HG03175 (cell line): ENCODE results near the gene TTC31.
"Not testable (repeated sequence)": the region's sequence is repeated elsewhere in the genome, so short reads cannot be mapped to it uniquely, and the experiment has no call there.

Source experiments
- ATAC-seq: cut with Tn5 transposase; IDR thresholded peaks from one replicate; pipeline ENCODE4 v1.9.1; 2021; ENCODE audit warnings: mild to moderate bottlenecking, moderate library complexity; ENCODE audit not compliant: unreplicated experiment

Gene TTC31

DNA sequence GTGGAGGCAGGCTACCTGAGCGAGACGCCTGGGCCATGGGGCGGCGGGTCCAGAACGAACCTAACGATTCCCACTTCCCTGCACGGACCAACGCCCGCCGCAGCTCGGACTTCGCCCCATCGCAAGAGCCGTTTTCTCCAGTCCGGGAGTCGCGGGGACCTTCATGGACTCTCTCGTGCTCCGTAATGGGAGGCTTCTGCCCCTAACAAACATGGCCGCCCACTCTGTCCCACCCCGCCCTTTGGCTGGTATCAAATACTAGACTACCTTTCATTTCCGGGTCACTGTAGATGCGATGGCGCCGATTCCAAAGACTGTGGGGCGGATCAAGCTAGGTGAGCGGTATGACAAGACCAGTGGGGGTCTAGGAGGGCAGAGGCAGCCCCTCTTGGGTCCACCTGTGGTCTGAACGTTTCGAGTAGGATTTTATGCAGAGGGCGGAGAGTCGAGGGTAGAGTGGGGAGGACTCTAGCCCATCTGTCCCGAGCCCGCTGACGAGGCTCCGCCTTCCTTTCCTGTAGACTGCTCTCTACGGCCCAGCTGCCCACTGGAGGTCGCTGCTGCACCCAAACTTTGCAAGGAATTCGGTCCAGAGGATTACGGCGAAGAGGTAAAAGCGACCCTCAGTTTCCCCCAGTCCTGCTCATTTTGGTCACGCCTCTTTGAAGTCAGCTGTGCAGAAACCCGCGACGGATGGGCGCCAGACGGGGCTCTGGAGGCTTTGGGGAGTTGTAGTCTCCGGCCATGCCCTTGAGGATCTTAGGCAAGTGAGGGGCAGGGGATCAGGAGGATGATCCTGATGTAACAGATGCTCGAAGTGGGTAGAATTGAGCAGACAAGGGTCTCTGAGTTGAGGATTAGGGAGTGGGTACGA, at the start of gene TTC31, which contains the start of gene CCDC142:
Gene TTC31 (plus strand): TSS at position 281 of the 874 bp plus-strand sequence. CDS start 15 bp downstream, at position 296.
Gene CCDC142 (minus strand): TSS at position 198 of the 874 bp plus-strand sequence. CDS start 161 bp downstream, at position 37.
- ATAC-seq, result peak; percentile 93

DNA sequence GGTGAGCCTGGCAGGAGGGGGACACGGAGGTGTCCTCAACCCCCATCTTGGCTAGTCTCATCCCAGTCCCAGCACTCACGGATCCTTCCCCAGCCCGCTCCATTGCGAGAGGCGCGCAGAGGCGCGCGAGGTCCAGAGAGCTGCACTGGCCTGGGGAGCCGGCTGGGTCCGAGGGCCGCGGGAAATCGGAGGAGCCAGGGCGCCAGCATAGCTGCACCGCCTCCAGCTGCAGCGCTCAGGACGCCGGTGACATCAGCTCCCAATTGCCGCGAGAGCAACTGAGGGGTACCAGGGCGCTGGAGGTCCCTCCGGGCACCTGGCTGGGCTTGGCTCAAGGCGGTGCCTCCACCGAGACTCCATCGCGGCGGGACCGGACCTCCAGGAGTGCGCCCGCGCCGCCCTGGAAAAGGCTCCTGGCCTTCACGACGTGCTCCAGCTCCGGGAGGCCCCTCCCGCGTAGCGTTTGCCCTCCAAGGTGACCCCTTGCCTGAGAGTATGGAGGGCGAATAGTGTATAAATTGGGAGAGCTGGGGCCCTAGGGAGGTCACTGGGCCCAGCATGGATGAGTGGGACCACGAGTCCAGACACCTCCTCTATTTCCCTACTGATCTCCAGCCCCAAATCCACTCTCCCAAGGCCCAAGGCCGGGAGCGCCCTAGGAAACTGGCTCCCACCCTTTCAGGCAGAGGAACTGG, 46.6 kb upstream of the TTC31 start:
- ATAC-seq, result no peak

DNA sequence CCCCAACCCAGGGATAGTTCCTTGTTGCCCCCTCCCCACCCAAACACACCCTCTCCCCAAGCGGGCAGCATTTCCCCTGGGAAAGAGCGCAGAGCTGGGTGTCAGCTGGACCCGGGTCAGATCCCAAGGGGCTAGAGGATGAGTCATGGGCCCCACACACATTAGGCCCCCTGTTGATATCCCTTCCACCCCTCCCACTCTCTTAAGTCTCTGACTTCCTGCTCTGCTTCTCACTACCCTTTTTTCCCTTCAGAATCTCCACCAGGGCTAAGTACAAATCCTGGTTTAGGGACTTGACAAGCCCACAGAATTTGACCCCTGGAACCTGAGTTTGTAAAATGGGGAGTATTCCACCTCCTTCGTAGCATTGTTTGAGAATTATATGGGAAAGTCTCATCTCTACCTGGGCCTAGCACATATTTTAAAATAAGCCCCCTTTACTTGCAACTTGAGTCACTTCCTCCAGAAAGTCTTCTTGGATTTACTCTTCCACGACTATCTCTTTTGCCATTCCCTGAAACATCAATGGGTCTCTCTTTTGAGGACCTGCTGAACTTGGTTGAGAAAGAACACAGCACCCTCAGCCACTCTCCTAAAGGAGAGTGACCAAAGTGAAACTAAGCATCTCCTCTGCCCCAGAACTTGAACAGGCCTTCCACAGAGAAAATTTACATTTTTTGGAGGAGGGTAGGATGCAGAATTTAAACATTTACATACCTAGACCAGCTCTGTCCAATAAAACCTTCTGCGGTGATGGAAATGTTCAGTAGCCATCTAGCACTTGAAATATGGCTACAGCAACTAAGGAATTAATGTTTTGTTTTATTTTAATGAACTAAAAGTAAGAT, 45.8 kb upstream of the TTC31 start:
- ATAC-seq, result no peak

DNA sequence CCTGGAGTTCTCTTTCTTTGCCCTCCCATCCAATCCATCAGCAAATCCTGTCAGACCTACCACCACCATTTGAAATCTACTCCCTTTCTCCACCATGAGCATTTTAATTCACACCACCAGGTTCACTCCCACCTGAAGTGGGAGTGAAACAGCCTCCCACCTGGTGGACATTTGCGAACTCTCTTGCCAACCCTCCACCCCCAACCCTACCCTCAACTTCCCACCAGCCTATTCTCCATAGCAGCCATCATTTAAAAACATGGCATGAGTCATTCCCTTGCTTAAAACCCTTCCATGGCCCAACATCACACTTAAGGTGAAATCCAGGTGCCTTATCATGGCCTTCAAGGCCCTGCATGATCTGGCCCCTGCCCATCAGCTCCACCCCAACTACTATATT, 44.6 kb upstream of the TTC31 start:
- no peak for ATAC-seq

DNA sequence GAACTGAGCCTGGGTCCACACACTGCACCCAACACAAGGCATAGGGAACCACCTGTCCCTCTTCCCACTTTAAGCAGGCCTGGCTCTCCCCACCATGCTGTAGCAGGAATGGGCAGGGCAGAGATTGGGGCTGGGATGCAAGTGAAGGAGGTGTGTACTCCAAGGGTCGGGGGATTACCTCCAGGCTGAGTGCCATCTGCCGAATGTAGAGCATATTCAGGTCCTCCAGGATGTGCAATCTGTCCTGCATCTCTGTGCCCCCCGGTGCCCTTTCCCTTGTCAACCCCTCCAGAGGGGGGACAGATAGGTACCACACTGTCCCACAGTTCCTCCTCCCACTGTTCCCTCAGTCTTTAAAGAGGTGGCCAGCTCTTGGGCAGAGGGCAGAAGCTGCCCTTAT, 43.5 kb upstream of the TTC31 start:
- no peak for ATAC-seq

DNA sequence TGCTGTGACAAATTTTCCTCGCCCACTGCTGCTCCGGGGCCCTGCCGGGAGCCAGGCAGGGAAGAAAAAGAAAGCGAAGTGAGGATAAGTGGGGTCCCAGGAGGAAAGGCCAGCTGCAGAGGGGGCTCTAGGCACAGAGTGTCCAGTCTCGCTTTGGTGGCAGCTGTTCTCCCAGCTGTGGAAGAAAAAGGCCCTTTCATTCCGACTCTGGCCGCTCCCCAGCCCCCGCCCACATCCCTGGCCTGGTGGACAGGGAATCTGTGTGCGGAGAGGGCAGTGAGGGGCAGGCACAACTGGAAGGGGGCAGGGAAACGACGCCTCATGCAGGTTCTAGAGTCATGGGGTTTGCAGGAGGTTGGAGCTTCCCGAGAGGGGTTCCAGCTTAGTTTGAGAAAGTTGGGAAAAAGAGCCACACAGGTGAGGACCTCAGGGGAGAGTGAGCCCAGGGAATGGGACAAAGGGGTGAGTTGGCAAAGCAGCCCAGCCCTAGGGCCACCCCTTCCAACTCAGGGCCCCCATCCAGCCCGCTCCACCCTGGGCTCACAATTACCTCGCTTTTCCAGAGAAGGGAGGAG, 43.0 kb upstream of the TTC31 start:
- no peak for ATAC-seq

DNA sequence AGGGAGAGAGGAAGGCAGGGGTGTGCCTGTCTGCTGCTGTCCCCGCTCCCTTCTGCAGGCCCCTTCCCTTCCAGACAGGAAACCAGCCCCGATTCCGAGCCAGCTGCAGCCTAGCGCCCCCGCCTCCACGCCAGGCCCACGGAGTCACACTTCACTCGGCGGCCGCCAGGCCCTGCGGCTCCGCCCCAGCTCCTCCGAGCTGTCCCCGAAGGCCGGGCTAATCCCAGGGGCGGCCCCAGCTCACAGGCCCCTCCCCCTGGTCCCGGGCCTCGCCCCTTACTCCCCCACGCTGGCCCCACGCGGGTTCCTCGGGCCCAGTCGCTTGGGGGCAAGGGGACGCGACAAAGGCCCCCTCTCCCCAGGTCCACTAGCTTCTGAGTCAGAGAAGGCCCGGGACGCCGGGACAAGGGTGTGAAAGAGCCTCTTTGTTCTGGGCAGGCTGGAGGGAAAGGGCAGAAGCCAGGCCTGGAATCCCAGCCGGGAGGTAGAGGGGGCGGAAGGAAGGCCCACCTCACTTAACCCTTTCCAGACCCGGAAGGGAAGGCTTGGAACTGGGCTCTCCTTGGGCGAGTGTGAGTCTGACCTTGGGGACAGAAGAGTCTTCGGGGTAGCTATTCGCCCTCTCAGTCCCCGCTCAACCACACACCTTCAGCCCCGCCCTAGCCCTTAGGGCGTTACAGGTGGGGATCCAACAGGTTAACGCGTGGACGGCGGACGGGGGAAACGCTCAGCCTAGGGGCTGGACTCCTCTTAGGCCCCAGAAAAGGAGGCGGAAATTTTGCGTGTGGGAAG, 42.3 kb upstream of the TTC31 start:
- ATAC-seq, result peak; percentile 83

DNA sequence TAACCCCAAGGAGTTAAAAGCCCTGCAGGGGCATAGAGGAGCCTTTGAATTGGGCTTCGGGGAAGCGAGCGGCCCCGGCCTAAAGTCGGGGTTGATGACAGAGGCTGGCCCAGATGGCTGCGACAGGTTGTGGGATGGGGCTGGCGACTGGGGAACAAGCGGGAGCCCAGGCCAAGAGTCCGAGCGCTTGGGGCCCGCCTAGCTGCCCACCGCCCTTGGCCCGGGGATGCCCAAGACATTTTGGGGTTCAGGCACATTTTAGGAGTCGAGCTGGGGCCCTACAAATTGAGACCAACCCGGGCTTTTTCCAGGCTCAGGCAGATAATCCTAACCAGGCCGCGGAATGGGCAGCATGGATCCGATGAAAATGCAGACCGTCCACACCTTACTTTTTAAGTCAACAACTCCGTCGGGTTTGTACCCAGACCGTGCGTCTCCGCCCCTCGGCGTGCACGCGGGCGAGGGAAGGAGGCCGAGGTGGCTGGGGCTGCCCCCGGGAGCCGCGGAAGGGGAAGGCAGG, 41.7 kb upstream of the TTC31 start:
- no peak for ATAC-seq

DNA sequence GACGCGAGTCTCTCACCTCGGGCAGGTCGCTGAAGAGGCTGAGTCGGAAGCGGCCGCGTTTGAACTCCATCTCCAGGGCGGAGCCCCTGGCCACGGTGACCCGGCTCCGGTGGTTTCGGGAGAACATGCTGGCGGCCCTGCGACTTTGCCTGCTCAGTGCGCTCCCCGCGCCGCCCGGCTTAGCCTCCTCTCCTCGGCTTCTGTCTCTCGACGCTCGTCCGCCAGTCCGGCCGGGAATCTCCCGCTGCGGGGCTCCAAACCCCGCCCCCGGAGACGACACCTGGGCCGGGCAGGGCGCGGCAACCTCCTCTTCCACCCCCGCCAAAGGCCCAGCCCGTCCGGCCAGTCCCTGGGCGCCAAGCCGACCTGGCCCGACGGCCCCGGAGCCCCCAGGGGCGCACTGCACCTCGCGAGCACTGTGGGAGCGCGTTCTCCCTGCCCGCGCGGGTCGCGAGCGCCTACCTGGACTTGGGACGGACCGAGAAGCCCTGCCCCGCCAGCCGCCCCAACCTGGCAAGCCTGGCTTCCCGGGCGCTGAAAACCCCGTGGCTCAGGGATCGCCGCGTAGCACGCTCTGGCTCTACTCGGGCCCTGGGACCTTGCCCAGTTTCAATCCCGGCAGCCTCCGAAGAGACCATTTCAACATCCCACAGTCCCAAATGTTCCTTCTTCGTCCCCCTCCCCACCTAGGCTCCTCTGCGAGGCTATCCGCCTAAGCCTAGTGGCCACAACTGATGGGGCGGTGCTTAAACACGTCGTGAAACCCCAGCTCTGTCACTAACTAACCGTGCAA, 41.0 kb upstream of the TTC31 start, which contains the start of gene RTKN:
Gene RTKN (minus strand): TSS at position 248 of the 793 bp plus-strand sequence. CDS start 121 bp downstream, at position 127.
- no peak for ATAC-seq

DNA sequence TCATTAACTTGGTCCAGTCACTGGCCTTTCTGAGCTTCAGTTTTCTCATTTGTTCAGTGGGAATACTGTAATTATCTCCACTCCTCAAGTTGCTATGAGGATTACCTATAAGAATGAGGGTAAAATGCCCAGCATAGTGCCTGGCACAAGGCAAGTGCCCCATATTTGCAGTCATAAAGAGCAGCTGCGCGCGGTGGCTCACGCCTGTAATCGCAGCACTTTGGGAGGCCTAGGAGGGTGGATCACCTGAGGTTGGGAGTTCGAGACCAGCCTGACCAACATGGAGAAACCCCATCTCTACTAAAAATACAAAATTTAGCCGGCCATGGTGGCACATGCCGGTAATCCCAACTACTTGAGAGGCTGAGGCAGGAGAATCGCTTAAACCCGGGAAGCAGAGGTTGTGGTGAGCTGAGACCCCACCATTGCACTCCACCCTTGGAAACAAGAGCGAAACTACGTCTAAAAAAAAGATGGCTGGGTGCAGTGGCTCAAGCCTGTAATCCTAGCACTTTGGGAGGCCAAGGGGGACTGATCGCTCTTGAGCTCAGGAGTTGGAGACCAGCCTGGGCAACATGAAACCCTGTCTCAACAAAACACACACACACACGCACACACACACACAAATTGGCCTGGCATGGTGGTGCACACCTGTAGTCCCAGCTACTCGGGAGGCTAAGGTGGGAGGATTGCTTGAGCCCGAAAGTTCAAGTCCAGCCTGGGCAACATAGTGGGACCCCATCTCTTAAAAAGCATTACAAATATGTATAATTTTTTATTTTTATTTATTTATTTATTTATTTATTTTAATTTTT, 40.2 kb upstream of the TTC31 start:
- ATAC-seq, result not testable (repeated sequence)

DNA sequence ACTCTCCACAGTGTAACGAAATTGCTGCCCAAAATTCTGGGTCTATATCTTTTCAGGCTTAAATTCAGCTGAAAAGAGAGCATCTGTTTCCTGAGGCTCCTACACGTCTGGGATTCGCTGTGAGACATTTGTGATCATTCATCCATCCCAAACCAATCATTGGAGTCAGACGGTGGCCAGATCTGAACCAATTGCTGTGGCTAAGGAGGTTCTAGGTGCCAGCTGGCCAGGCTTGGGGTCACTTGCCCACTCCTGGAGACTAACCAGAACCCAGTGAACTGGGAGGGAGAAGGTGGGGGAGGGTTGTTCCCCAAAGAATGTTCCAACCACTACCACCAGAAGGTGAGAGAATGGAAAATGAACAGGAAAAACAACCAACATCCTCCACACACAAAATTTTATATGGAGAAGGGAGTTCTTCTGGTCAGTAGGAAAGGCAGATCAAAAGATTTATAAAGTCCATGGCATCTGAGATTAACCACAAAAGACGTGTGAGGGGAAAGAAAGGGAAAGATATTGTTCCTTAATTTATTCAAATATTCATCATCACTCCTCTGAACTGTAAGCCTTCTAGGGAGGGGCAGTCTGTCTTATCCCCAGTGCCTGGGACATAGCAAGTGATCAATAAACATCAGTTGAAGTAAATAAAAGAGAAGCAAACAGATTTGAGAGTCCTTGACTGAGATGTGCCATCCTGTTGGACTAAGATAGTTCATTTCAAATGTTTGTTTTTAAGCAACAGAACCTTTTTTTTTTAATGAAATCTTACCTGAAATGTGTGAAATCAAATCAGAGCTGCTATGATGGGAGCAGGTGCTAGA, 38.2 kb upstream of the TTC31 start:
- no peak for ATAC-seq

DNA sequence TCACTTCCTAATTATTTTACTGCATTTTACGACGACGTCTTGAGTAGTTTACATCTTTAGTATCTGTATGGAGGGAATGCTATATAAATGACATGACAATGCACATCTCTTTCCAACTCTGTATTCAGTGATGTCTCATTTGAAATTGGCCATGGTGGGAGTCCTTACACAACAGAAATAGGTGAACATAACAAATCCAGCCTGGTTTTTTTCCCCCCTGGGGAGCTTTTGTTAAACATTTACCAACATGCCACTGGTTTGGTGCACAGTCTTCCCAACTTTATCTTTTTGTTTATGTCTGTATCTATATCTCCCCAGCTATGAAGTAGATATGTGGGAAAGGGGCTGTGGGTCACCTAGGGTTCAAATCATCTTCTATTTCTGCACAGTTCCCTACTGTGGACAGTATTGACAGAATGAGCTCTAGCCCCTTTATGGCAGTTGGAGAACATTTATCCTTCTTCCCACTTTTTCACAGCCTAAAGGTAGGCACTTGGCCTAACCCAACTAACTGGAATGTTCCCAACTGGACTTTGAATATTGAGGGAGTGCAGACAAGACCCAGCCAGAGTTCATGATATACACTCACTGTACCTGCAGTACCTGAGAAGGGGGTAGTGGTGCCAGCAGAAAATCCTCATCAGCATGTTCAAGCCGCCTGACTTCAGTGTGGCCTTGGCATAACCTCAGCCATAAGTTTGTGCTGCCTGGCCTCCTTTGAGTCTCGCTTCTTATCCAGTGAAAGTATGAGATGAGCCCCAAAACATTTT, 35.5 kb upstream of the TTC31 start:
- no peak for ATAC-seq

DNA sequence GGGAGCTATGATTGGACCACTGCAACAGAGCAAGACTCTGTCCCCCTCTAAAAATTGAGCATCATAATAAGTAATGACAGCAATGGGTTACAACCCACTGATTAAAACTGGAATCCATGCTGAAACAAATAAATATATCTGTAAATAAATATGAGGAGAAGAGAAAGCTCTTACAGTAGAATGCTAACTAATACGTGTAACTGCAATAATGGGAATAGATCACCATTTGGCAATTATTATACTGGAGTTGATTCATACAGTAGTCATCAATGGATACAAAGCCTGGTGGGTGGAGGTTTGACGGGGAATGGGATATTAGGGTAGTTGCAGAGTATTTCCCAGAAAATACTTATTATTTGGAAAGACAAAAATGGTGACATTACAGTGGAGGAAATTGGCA, 34.1 kb upstream of the TTC31 start:
- no peak for ATAC-seq

DNA sequence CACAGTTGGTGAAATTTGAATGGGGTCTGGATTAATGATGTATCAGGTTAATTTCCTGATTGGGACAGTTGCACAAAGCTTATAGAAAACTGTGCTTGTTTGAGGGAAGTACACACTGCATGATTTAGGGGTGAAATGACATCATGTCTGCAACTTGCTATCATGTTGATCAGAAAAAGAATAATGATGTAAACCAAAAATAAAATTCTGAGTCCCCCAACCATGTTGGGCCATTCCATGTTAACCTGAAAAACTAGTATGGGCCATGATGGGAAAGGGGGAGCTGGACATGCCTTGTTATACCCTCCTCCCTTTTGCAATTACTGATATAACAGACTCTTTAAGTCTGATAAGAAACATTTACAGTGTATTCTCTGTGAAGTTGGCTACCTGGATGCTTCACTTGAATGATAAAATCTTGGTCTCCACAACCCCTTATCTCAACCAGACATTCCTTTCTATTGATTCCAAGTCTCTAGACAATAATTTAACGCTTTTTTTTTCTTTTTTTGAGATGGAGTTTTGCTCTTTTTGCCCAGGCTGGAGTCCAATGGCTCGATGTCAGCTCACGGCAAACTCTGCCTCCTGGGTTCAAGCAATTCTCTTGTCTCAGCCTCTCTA, 32.2 kb upstream of the TTC31 start:
- no peak for ATAC-seq

DNA sequence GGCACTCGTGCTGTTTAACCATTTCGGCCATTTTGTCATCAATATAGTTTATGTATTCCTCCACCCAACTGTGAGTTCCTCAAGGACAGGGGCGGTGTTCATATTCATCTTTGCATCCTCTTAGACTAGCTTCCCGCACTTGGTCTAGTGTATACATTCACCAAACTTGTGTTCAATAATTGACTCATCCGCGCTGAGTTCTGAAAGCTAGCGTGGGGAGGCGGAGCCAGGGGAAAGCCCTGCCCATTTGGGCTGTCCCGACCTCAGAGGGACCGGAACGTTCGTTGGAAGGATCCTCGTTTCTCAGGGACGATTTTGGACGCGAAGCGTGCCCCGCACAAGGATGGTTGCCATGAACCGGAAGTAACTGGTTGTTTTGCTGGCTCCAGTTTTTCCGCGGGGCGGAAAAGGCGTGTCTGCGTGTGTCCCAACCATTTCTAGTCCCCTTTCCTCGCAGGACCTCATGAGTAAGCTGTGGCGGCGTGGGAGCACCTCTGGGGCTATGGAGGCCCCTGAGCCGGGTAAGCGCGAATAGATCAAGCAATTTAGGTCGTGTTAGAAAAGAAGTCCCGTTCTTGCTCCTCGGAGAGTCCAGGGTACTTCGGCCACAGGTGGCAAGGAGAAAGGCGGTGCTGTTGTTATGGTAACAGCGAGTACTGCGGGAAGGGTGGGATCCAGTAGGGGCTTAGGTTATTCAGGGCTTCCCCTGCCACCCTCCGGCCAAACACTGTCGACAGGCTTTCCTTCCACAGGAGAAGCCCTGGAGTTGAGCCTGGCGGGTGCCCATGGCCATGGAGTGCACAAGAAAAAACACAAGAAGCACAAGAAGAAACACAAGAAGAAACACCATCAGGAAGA, 28.0 kb upstream of the TTC31 start, which contains the start of gene INO80B:
Gene INO80B (plus strand): TSS at position 434 of the 858 bp plus-strand sequence. CDS start 30 bp downstream, at position 464.
- ATAC-seq, result peak; percentile 34
